Stimulated activated CD4-positive, alpha-beta T cell treated with anti-CD3 and anti-CD28 coated beads, Interleukin-12 subunit alpha, Interleukin-12 subunit beta, amount 100 ng/mL, for 24 hours (primary cell): ENCODE results near the gene TIAM1.

ENCODE experiments used
- DNase-seq, 2 experiments: peaks; one replicate each; pipeline ENCODE4 v3.0.0-alpha.2; 2020; ENCODE audit warnings: low read depth in 2 of 2

The TIAM1 gene

GRCh38 chr21:31354122-31354521 is 10.1 kb upstream of the TIAM1 start:
- DNase-seq: no peak

- no peak for DNase-seq
These were observed 8.8 kb upstream of the TIAM1 start for GRCh38 chr21:31352836-31353235.

GRCh38 chr21:31351960-31352359 is 7.9 kb upstream of the TIAM1 start:
- no peak for DNase-seq

- no peak for DNase-seq
These were observed 7.4 kb upstream of the TIAM1 start for GRCh38 chr21:31351438-31351837.

- no peak for DNase-seq
These were observed 5.1 kb upstream of the TIAM1 start for GRCh38 chr21:31349208-31349607.

- no peak for DNase-seq
These were observed 4.1 kb upstream of the TIAM1 start for GRCh38 chr21:31348188-31348587.

- DNase-seq: no peak
These were observed 3.5 kb upstream of the TIAM1 start for GRCh38 chr21:31347435-31348032.

- DNase-seq: no peak
These were observed 2.3 kb upstream of the TIAM1 start for GRCh38 chr21:31346256-31346821.

GRCh38 chr21:31345136-31345535 is 1.1 kb upstream of the TIAM1 start:
- DNase-seq: no peak

- no peak for DNase-seq
These were observed 991 bp downstream of the TIAM1 start for GRCh38 chr21:31343030-31343510.

GRCh38 chr21:31342348-31342747 is 1.7 kb downstream of the TIAM1 start:
- DNase-seq: no peak

GRCh38 chr21:31340942-31341487 is 3.0 kb downstream of the TIAM1 start:
- DNase-seq: no peak

- DNase-seq: no peak
These were observed 3.5 kb downstream of the TIAM1 start for GRCh38 chr21:31340514-31340913.

GRCh38 chr21:31339721-31340120 is 4.3 kb downstream of the TIAM1 start:
- no peak for DNase-seq

GRCh38 chr21:31338908-31339368 is 5.1 kb downstream of the TIAM1 start:
- DNase-seq: no peak

GRCh38 chr21:31337996-31338907 is 5.8 kb downstream of the TIAM1 start:
- DNase-seq: no peak

- no peak for DNase-seq
These were observed 7.0 kb downstream of the TIAM1 start for GRCh38 chr21:31337086-31337485.

GRCh38 chr21:31336739-31337040 is 7.4 kb downstream of the TIAM1 start:
- DNase-seq: no peak

GRCh38 chr21:31335957-31336738 is 7.9 kb downstream of the TIAM1 start:
- no peak for DNase-seq

GRCh38 chr21:31334648-31335121 is 9.4 kb downstream of the TIAM1 start:
- no peak for DNase-seq

- DNase-seq: no peak
These were observed 11.5 kb downstream of the TIAM1 start for GRCh38 chr21:31332525-31332924.

GRCh38 chr21:31331231-31331630 is 12.8 kb downstream of the TIAM1 start:
- no peak for DNase-seq
